ENCODE data around the gene RIPK4. TPM values are rescaled to one million over a fixed set of nuclear protein-coding genes. Genes with fewer than 3 reads are reported as not detected.

Gene RIPK4
- total and polyA plus RNA-seq, 9 donors = 0.08 to 12.4 (median 0.90) TPM

DNA sequence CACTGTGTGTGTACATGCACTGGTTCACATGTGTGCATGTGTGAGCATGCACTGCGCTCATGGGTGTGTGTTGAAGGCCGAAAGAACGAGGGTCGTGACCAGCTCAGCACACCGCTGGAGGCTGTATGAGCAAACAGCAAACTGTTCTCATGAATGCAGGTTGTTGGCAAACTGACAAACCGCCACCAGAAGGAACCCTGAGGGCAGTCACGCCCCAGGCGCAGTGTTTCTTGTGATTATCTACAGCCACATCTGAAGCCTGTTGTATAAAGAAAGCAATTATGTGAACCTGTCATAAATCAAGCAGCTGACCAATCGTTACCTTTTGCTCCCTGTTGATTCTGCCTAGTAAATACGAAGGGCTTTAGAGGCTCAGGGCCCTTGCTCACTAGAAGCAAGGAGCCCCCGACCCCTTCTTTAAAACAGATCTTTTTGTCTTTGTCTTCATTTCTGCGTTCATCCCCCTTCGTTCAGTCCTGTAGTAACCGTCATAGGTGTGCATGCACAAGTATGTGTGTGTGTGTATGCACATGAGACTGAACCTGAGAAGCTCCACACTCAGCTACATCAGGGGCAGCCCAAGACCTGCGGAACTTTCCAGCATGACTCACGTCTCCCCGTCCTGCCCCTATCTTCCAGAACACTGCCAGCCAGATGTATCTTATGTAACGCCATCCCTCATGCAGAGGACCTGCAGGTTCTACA lies 16.8 kb upstream of the RIPK4 start:
- no peak for DNase-seq
- no peak overlapping the region for H3K4me3 ChIP-seq
- TF ChIP-seq POLR2A (IDR thresholded peaks at IDR 0.05) (no peak), CTCF (IDR thresholded peaks at IDR 0.05) (no peak), EP300 (IDR thresholded peaks at IDR 0.05) (no peak)
- H3K36me3 ChIP-seq = no peaks in the 10 kb centered on the region
- intact Hi-C loops (cut with DNase I) = no loop called here
- H3K4me1 ChIP-seq (ENCODE audit: insufficient read depth) = no peaks in the 10 kb centered on the region
- H3K27ac ChIP-seq = no peak overlapping the region
- 60 to 62% (median 60%) methylated on average over 18 of the region's 18 CpGs for WGBS, 3 donors
- H3K27me3 ChIP-seq = no peaks in the 10 kb centered on the region
- no peaks in the 10 kb centered on the region for H3K9me3 ChIP-seq

DNA sequence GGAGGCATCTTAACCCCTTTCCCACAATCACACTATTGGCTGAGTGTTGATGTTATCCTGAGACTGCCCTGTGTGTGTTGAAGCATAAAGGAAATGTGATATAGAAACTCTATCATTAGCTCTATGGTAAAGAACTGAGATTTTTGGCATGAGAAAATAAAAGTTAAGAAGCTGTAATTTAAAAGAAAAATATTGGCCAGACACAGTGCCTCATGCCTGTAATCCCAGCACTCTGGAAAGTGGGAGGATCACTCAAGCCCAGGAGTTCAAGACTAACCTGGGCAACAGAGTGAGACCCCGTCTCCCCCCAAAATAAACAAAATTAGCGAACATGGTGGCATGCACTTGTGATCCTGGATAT lies 14.2 kb upstream of the RIPK4 start:
- intact Hi-C loops (cut with DNase I) = no loop called here
- Histone ChIP-seq H3K9me3 (no peaks in the 10 kb centered on the region), H3K4me1 (ENCODE audit: insufficient read depth) (no peaks in the 10 kb centered on the region), H3K27ac (no peak overlapping the region), H3K27me3 (no peaks in the 10 kb centered on the region), H3K4me3 (no peak overlapping the region), H3K36me3 (no peaks in the 10 kb centered on the region)
- TF ChIP-seq CTCF (IDR thresholded peaks at IDR 0.05) (no peak), EP300 (IDR thresholded peaks at IDR 0.05) (no peak), POLR2A (IDR thresholded peaks at IDR 0.05) (no peak)
- WGBS, 3 donors = 57 to 73% (median 60%) methylated on average over 2 of the region's 2 CpGs
- no peak for DNase-seq

- Histone ChIP-seq H3K36me3 (no peaks in the 10 kb centered on the region), H3K27ac (no peak overlapping the region), H3K4me3 (no peak overlapping the region), H3K27me3 (no peaks in the 10 kb centered on the region), H3K4me1 (ENCODE audit: insufficient read depth) (no peaks in the 10 kb centered on the region), H3K9me3 (no peaks in the 10 kb centered on the region)
- no peak for DNase-seq
- 36 to 51% (median 41%) methylated on average over 1 of the region's 1 CpG for WGBS, 3 donors
- TF ChIP-seq EP300 (IDR thresholded peaks at IDR 0.05) = no peak
- no peak for TF ChIP-seq CTCF (IDR thresholded peaks at IDR 0.05)
- no peak for TF ChIP-seq POLR2A (IDR thresholded peaks at IDR 0.05)
- intact Hi-C loops (cut with DNase I) = no loop called here
Measured at GRCh38 chr21:41780337-41781049, 13.6 kb upstream of the RIPK4 start.

DNA sequence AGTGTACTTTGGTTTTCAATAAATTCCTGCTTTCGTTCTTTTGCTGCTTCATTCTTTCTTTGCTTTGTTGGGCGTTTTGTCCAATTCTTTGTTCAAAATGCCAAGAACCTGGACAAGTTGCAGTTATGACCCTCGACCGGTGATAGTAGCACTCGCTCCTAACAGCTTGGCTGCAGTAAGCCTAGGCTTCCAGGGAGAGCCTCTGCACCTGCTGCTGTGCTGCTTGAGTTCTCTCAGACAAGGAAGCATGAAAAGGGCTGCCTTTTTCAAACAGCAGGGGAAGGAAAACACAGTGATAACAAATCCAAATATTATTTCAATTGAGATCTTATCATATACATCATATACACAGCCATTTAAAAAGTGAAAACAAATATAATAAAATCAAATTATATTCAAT lies 12.8 kb upstream of the RIPK4 start:
- no peak overlapping the region for H3K27ac ChIP-seq
- H3K4me1 ChIP-seq (ENCODE audit: insufficient read depth) = no peaks in the 10 kb centered on the region
- no peaks in the 10 kb centered on the region for H3K36me3 ChIP-seq
- no peaks in the 10 kb centered on the region for H3K27me3 ChIP-seq
- intact Hi-C loops (cut with DNase I) = loop anchor here (2.0 to 10.0 kb wide), 6 partner anchors 157 to 495 kb away; no protein-coding TSS in a partner anchor
- no peak overlapping the region for H3K4me3 ChIP-seq
- no peak for DNase-seq
- no peak for TF ChIP-seq EP300 (IDR thresholded peaks at IDR 0.05)
- TF ChIP-seq CTCF (IDR thresholded peaks at IDR 0.05) = no peak
- TF ChIP-seq POLR2A (IDR thresholded peaks at IDR 0.05) = no peak
- no peaks in the 10 kb centered on the region for H3K9me3 ChIP-seq
- 14 to 22% (median 18%) methylated on average over 5 of the region's 5 CpGs for WGBS, 3 donors

All from ovary (tissue), 9 donors.